ENCODE measurements around the gene VOPP1. TPM values are rescaled to one million over a fixed set of nuclear protein-coding genes. Genes with fewer than 3 reads are reported as not detected.
"Not testable (repeated sequence)": the region's sequence is repeated elsewhere in the genome, so short reads cannot be mapped to it uniquely, and the experiment has no call there.

The VOPP1 gene
- total and polyA plus RNA-seq, 2 of the 13 experiments (the other 11 are each of a cell fraction or from before 2014, with no cell fraction given): 21.8 to 55.3 TPM

GRCh38 chr7:55605661-55606060 is 33.4 kb upstream of the VOPP1 start:
- intact Hi-C loops (cut with micrococcal nuclease; ENCODE audit: unreplicated experiment); in situ Hi-C loops (cut with HindIII; ENCODE audit: extremely low pct_ligation_motif_present, low pct_unique_long_range_greater_than_20kb); H2AFZ ChIP-seq (ENCODE audit: low read length); H4K20me1 ChIP-seq (ENCODE audit: insufficient read depth, low read length); H3K9me3 ChIP-seq (ENCODE audit: low read length); CTCF ChIA-PET (ENCODE audit: low intra/inter-chr PET ratio, low total read pairs); ATAC-seq; H3K9ac ChIP-seq (ENCODE audit: insufficient read depth, low read depth, low read length); H3K4me2 ChIP-seq (ENCODE audit: low read depth, low read length); DNase-seq (ENCODE audit: low spot score); FAIRE-seq; POLR2A ChIA-PET; H3K79me2 ChIP-seq (ENCODE audit: insufficient read depth, low read length); H3K27me3 ChIP-seq (ENCODE audit: control insufficient read depth in 1 of 2, insufficient read depth in 2 of 2, low read length in 2 of 2); BruUV-seq (replicated peaks); H3K27ac ChIP-seq (ENCODE audit: extremely low read length, insufficient read depth, low read length); H3K4me3 ChIP-seq (replicated peaks in 1 of 3; ENCODE audit: insufficient read depth in 1 of 3, low read depth in 2 of 3, low read length in 3 of 3); H3K4me1 ChIP-seq (ENCODE audit: insufficient read depth, low read length); H3K36me3 ChIP-seq (replicated peaks in 1 of 2; ENCODE audit: control insufficient read depth in 1 of 2, insufficient read depth in 2 of 2, low read length in 2 of 2): not testable (repeated sequence)

GRCh38 chr7:55597944-55598499 is 25.7 kb upstream of the VOPP1 start:
- in situ Hi-C loops (cut with HindIII; ENCODE audit: extremely low pct_ligation_motif_present, low pct_unique_long_range_greater_than_20kb): loop anchor here (10.0 kb wide), 2 partner anchors 163 to 323 kb away; no protein-coding TSS in a partner anchor
- CTCF ChIA-PET (ENCODE audit: low intra/inter-chr PET ratio, low total read pairs): interaction anchor here (1.1 kb wide), 1 partner anchor 165 kb away, joined by 3 read pairs; no protein-coding TSS in a partner anchor
- H4K20me1 ChIP-seq (ENCODE audit: insufficient read depth, low read length); H3K9me3 ChIP-seq (ENCODE audit: low read length); intact Hi-C loops (cut with micrococcal nuclease; ENCODE audit: unreplicated experiment); POLR2A ChIA-PET; DNase-seq (ENCODE audit: low spot score); H2AFZ ChIP-seq (ENCODE audit: low read length); H3K27me3 ChIP-seq (ENCODE audit: control insufficient read depth in 1 of 2, insufficient read depth in 2 of 2, low read length in 2 of 2); H3K27ac ChIP-seq (ENCODE audit: extremely low read length, insufficient read depth, low read length); H3K4me1 ChIP-seq (ENCODE audit: insufficient read depth, low read length); H3K79me2 ChIP-seq (ENCODE audit: insufficient read depth, low read length); H3K4me3 ChIP-seq (replicated peaks in 1 of 3; ENCODE audit: insufficient read depth in 1 of 3, low read depth in 2 of 3, low read length in 3 of 3); BruUV-seq (replicated peaks); H3K36me3 ChIP-seq (replicated peaks in 1 of 2; ENCODE audit: control insufficient read depth in 1 of 2, insufficient read depth in 2 of 2, low read length in 2 of 2); H3K9ac ChIP-seq (ENCODE audit: insufficient read depth, low read depth, low read length): not testable (repeated sequence)
- FAIRE-seq (peak; percentile 81), ATAC-seq (peak; percentile 66)
- peak overlapping the region; percentile 45; the same call in 1 of the 2 replicates for H3K4me2 ChIP-seq (ENCODE audit: low read depth, low read length)
- 19% methylated on average over 4 of the region's 4 CpGs for WGBS (ENCODE audit: low lambda C conversion rate)
- TF ChIP-seq SMC3 (IDR thresholded peaks at IDR 0.05; ENCODE audit: low read length) (peak; percentile 10; the same call in 1 of the 2 replicates), STAG1 (CRISPR knock-in tag; IDR thresholded peaks at IDR 0.05) (peak; percentile 54), CTCF (CRISPR knock-in tag; IDR thresholded peaks at IDR 0.05) (peak; percentile 53)

- in situ Hi-C loops (cut with HindIII; ENCODE audit: extremely low pct_ligation_motif_present, low pct_unique_long_range_greater_than_20kb): loop anchor here (10.0 kb wide), 2 partner anchors 162 to 322 kb away; no protein-coding TSS in a partner anchor
- H3K27me3 ChIP-seq (ENCODE audit: control insufficient read depth in 1 of 2, insufficient read depth in 2 of 2, low read length in 2 of 2); FAIRE-seq; H3K36me3 ChIP-seq (replicated peaks in 1 of 2; ENCODE audit: control insufficient read depth in 1 of 2, insufficient read depth in 2 of 2, low read length in 2 of 2); H3K4me3 ChIP-seq (replicated peaks in 1 of 3; ENCODE audit: insufficient read depth in 1 of 3, low read depth in 2 of 3, low read length in 3 of 3); H3K9me3 ChIP-seq (ENCODE audit: low read length); BruUV-seq (replicated peaks); H2AFZ ChIP-seq (ENCODE audit: low read length); H3K4me1 ChIP-seq (ENCODE audit: insufficient read depth, low read length); ATAC-seq; POLR2A ChIA-PET; H3K79me2 ChIP-seq (ENCODE audit: insufficient read depth, low read length); intact Hi-C loops (cut with micrococcal nuclease; ENCODE audit: unreplicated experiment); H3K9ac ChIP-seq (ENCODE audit: insufficient read depth, low read depth, low read length); DNase-seq (ENCODE audit: low spot score); H4K20me1 ChIP-seq (ENCODE audit: insufficient read depth, low read length); H3K27ac ChIP-seq (ENCODE audit: extremely low read length, insufficient read depth, low read length): not testable (repeated sequence)
- peak overlapping the region; percentile 45; the same call in 1 of the 2 replicates for H3K4me2 ChIP-seq (ENCODE audit: low read depth, low read length)
- 0% methylated on average over 1 of the region's 2 CpGs for WGBS (ENCODE audit: low lambda C conversion rate)
- CTCF ChIA-PET (ENCODE audit: low intra/inter-chr PET ratio, low total read pairs): interaction anchor here (1.1 kb wide), 1 partner anchor 164 kb away, joined by 3 read pairs; no protein-coding TSS in a partner anchor
Observed at GRCh38 chr7:55597214-55597739, 25.0 kb upstream of the VOPP1 start.

All from HepG2 (cell line).